IPS DF 6.9 (cell line): ENCODE data around the gene PAIP1.
"Not testable (repeated sequence)": the region's sequence is repeated elsewhere in the genome, so short reads cannot be mapped to it uniquely, and the experiment has no call there.

Experiments used
- DNase-seq: peaks from one replicate; pipeline ENCODE4 v3.0.0-alpha.2; 2013; ENCODE audit warnings: low read depth, low spot score
- H3K27ac ChIP-seq: one replicate; pipeline ENCODE4 v1.5.1; 2013; ENCODE audit warnings: low read length, control low read depth
- H3K27me3 ChIP-seq: 2 replicates; pipeline ENCODE4 v1.6.1; 2013; ENCODE audit warnings: mild to moderate bottlenecking, low read length; ENCODE audit not compliant: control insufficient read depth, insufficient read depth
- H3K36me3 ChIP-seq: 2 replicates; pipeline ENCODE4 v1.6.1; 2013; ENCODE audit warnings: low read length; ENCODE audit not compliant: control insufficient read depth, insufficient read depth
- H3K4me1 ChIP-seq: 2 replicates; pipeline ENCODE4 v1.6.1; 2013; ENCODE audit warnings: low read length; ENCODE audit not compliant: control insufficient read depth, insufficient read depth
- H3K4me3 ChIP-seq: 2 replicates; pipeline ENCODE4 v1.5.1; 2013; ENCODE audit warnings: mild to moderate bottlenecking, low read length
- H3K9me3 ChIP-seq: 2 replicates; pipeline ENCODE4 v1.6.1; 2013; ENCODE audit warnings: low read length, inconsistent platforms; ENCODE audit not compliant: control insufficient read depth, insufficient read depth
- WGBS: extraction: QIAGEN DNeasy Blood & Tissue Kit; methylation state at CpG from one replicate; pipeline ENCODE4 v1.1.7; 2013; ENCODE audit warnings: mixed read lengths, missing lambda C conversion rate; ENCODE audit not compliant: insufficient read length, insufficient coverage; 5-methylcytosine and 5-hydroxymethylcytosine counted together

The PAIP1 gene

DNA sequence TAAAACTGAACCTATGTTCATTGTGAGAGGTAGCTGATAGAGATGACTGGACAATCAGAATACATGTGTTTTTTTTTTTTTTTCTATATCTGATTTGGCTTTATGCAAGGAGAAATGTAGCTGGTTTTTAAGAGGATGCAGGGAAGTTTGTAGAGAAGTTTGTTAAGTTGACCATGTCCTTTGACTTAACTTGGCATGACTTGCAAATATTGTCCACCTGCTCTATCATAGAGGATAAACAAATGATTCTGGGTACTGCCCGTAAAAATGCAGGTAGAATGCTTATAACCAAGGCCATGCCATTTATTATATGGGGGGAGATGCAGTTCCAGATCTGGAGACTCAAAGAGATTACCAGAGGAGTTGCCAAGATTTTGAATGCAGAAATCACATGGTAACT, 32.4 kb upstream of the PAIP1 start:
- Histone ChIP-seq H3K4me3 (no peak overlapping the region), H3K4me1 (no peaks in the 10 kb centered on the region)
- WGBS = no CpG with 5 or more reads among the region's 1 CpG

DNA sequence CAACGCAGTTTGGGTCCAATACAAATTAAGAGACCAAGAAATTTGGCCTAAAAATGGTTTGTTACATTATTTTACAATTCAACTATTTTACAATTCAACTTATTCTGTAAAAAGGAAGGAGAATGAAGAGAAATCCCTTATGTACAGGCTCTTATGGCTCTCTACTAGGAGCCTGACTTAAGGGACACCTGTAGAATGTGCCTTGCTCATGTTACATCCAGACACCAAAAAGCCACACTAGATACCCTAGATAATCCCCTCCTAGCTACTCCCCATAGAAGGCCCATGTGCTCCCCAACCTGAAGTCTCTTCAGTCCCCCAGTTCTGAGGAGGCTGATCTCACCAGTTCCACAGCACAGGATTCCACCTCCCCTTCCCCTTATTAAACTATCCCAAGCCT, 32.0 kb upstream of the PAIP1 start:
- H3K27me3 ChIP-seq = no peaks in the 10 kb centered on the region
- H3K36me3 ChIP-seq = no peaks in the 10 kb centered on the region
- peaks cover 1% of the 10 kb centered on the region for H3K9me3 ChIP-seq
- DNase-seq = no peak
- WGBS = no CpG with 5 or more reads among the region's 1 CpG
- H3K4me3 ChIP-seq = no peak overlapping the region
- no peak overlapping the region for H3K27ac ChIP-seq
- no peaks in the 10 kb centered on the region for H3K4me1 ChIP-seq

More for the DNA sequence above, 32.4 kb upstream of the PAIP1 start:
- no peak overlapping the region for H3K27ac ChIP-seq
- no peak for DNase-seq
- peaks cover 1% of the 10 kb centered on the region for H3K9me3 ChIP-seq
- no peaks in the 10 kb centered on the region for H3K36me3 ChIP-seq
- H3K27me3 ChIP-seq = no peaks in the 10 kb centered on the region

DNA sequence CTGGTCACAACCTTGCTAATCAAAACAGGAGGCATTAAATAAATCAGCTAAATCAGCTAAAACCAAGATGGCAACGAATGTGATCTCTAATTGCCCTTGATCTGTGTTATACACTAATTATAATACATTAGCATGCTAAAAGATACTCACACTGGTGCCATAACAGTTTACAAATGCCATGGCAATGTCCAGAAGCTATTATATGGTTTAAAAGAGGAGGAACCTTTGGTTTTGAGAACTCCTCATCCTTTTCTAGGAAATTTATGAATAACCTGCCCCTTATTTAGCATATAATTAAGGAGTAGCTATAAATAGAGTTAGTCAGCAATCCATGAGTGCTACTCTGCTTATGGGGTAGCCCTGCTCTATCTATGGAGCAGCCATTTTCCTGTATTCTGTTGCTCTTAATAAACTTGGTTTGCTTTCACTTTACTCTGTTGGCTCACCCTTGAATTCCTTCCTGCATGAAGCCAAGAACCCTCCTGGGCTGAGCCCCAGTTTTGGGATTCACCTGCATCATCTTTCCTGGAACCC, 27.4 kb upstream of the PAIP1 start:
- Histone ChIP-seq H3K27me3 (no peaks in the 10 kb centered on the region), H3K4me3 (no peak overlapping the region), H3K9me3 (peaks cover 1% of the 10 kb centered on the region), H3K36me3 (no peaks in the 10 kb centered on the region), H3K27ac (no peak overlapping the region), H3K4me1 (no peaks in the 10 kb centered on the region)
- WGBS = no CpG with 5 or more reads among the region's 1 CpG
- no peak for DNase-seq

DNA sequence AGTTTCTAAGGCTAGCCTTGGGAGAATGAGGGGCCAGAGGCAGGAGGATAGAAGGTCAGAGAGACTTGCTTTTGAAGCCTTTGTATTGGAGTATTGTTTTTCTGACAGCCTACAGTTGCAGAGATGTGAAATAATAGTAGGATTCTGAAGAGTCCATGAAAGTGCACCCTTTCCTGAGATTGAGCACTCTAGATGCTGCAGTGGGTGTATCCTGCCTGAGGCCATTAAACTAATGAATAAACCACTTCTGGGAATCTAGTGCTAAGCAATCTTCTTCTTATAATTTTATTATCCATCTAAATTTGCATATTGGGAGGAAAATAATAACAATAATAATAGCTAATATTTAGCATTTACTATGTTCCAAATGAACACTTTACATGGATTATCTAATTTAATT, 26.8 kb upstream of the PAIP1 start:
- no peaks in the 10 kb centered on the region for H3K4me1 ChIP-seq
- peaks cover 1% of the 10 kb centered on the region for H3K9me3 ChIP-seq
- no peaks in the 10 kb centered on the region for H3K27me3 ChIP-seq
- H3K36me3 ChIP-seq = no peaks in the 10 kb centered on the region
- H3K4me3 ChIP-seq = no peak overlapping the region
- DNase-seq = no peak
- H3K27ac ChIP-seq = no peak overlapping the region

DNA sequence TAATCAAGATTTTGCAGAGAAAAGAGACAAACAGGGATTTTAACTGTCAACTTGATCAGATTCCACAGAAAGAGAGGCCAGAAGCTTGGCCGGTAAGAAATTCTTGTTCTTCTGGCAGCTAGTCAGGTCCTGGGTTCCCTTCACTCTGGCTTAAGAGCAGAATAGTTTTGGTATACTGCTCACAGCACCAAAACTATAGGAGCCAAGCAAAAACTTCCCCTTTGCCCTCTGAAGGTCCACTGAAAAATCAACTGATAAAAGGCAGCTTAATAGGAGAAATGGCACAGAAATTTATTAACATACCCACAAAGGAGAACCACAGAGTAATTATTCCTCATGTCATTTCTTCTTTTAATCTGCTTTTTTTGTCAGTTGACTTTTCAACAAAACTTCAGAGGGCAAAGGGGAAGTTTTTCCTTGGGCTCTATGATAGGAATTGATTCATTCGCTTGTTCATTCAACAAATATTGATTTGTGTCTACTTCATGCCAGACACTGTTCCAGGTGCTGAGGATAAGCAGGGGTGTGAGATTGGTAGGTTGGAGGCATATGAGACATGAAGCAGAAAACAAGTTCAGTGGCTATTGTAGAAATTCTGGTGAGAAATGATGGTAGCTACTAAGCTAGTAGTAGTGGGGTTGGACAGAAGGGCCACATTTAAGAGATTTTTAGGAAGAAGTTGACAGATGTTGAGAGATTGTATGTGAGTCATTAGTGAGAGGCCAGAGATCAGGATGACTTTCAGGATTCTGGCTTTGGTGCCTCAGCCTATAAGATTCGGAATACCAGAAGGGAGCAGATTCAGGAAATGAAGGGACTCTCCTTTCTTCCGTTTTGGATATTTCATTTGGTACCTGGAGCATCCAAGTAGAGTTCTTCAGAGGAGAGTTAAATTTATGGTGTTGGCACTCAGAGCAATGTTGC, 25.5 kb upstream of the PAIP1 start:
- Histone ChIP-seq H3K27ac (no peak overlapping the region), H3K27me3 (no peaks in the 10 kb centered on the region), H3K4me1 (no peaks in the 10 kb centered on the region), H3K9me3 (peaks cover 1% of the 10 kb centered on the region), H3K4me3 (no peak overlapping the region), H3K36me3 (no peaks in the 10 kb centered on the region)
- WGBS = no CpG with 5 or more reads among the region's 4 CpGs
- no peak for DNase-seq

DNA sequence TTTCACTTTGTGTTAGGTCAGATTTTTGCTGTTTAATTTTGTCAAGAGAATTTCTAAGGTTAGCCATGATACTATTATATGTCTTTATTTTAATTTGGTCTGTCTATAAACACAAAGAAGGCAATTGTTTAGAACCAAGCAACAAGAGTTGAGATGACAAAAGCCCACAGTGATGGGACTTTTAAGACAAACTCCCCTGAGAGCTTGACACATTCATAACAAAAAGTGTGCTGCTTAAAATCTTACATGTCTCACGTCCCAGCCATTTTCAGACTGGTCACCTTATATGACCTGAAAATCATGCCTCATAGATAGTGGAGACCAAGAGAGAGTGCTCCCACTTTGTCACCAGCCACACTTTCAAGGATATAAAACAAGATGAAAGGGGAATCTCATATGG, 24.5 kb upstream of the PAIP1 start:
- Histone ChIP-seq H3K27me3 (no peaks in the 10 kb centered on the region), H3K4me3 (no peak overlapping the region), H3K36me3 (no peaks in the 10 kb centered on the region), H3K4me1 (no peaks in the 10 kb centered on the region), H3K27ac (no peak overlapping the region), H3K9me3 (peaks cover 1% of the 10 kb centered on the region)
- no CpG with 5 or more reads among the region's 1 CpG for WGBS
- no peak for DNase-seq

DNA sequence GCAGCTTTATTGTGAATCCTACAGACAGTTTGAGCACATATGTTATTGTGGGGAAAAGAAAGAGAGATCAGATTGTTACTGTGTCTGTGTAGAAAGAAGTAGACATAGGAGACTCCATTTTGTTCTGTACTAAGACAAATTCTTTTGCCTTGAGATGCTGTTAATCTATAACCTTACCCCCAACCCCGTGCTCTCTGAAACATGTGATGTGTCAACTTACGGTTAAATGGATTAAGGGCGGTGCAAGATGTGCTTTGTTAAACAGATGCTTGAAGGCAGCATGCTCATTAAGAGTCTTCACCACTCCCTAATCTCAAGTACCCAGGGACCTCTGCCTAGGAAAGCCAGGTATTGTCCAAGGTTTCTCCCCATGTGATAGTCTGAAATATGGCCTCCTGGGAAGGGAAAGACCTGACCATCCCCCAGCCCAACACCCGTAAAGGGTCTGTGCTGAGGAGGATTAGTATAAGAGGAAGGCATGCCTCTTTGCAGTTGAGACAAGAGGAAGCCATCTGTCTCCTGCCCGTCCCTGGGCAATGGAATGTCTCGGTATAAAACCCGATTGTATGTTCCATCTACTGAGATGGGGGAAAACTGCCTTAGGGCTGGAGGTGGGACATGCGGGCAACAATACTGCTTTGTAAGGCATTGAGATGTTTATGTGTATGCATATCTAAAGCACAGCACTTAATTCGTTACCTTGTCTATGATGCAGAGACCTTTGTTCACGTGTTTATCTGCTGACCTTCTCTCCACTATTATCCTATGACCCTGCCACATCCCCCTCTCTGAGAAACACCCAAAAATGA, 23.7 kb upstream of the PAIP1 start:
- H3K4me3 ChIP-seq, H3K27me3 ChIP-seq, H3K36me3 ChIP-seq, DNase-seq, H3K27ac ChIP-seq, H3K4me1 ChIP-seq, H3K9me3 ChIP-seq: not testable (repeated sequence)
- no CpG with 5 or more reads among the region's 10 CpGs for WGBS

DNA sequence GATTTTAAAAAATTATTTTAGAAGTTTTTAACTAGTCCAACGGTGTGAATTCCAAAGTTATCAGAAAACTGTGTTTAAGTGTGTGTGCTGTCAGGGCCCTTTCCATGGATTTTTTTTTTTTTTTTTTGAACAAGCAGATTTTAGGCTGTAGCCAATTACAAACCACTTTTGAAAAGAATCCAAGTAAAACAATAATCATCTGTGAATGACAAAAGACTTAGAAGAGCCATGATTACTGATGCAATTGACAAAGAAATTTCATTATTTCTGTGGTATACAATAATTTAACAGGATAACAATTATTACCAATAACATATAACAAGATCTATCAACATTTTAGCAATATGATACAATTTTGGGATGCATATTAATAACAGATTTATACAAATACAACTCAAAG, 16.2 kb upstream of the PAIP1 start:
- H3K9me3 ChIP-seq = no peaks in the 10 kb centered on the region
- H3K4me3 ChIP-seq = no peak overlapping the region
- H3K27ac ChIP-seq = no peak overlapping the region
- no peaks in the 10 kb centered on the region for H3K4me1 ChIP-seq
- no CpG with 5 or more reads among the region's 1 CpG for WGBS
- H3K27me3 ChIP-seq = no peaks in the 10 kb centered on the region
- DNase-seq = no peak
- no peaks in the 10 kb centered on the region for H3K36me3 ChIP-seq

DNA sequence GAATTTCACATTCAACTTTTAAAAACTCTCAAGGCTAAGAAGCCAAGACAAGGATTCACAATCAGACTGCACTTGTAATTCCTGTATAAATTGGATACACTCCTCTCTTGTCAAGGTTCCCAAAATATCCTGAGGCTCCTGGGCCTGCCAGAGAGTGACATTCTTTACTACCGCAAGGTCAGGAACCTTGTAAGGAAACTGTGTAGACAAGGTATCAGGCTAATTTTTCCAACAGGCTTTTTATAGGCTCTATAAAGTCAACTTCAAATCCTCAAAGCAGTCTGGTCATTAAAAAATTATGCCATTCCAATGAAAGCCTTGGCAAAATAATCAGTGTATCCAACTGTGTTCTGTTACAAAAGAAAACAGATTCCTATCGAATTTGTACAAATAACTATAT, 15.5 kb upstream of the PAIP1 start:
- no peaks in the 10 kb centered on the region for H3K36me3 ChIP-seq
- H3K9me3 ChIP-seq = no peaks in the 10 kb centered on the region
- H3K4me1 ChIP-seq = no peaks in the 10 kb centered on the region
- H3K27me3 ChIP-seq = no peaks in the 10 kb centered on the region
- no peak overlapping the region for H3K27ac ChIP-seq
- DNase-seq = no peak
- no peak overlapping the region for H3K4me3 ChIP-seq
- WGBS = no CpG with 5 or more reads among the region's 2 CpGs

DNA sequence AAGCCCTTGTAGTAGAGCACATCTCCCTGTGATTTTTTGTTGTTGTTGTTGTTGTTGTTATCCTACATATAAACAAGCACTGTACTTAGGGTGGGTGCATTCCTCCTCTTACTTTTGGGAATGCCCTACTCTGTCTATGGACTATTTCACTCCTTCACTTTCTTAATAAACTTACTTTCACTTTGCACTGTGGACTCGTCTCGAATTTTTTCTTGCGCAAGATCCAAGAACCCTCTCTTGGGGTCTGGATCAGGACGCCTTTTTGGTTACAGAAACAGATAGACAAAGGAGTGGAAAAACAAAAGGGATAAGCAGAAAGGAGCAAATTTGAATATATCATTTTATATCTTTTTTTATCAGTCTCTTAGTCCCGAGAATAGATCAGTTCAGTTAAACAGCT, 14.4 kb upstream of the PAIP1 start:
- WGBS = no CpG with 5 or more reads among the region's 5 CpGs
- no peak overlapping the region for H3K27ac ChIP-seq
- H3K27me3 ChIP-seq = no peaks in the 10 kb centered on the region

More for the DNA sequence above, 14.4 kb upstream of the PAIP1 start:
- H3K9me3 ChIP-seq = no peaks in the 10 kb centered on the region
- no peaks in the 10 kb centered on the region for H3K36me3 ChIP-seq
- DNase-seq = no peak
- H3K4me3 ChIP-seq = no peak overlapping the region
- H3K4me1 ChIP-seq = no peaks in the 10 kb centered on the region
